ENCODE data around the gene ALG2.
A peak's percentile ranks its signal among the peaks of the same experiment; 100 is the strongest.

Gene ALG2

DNA sequence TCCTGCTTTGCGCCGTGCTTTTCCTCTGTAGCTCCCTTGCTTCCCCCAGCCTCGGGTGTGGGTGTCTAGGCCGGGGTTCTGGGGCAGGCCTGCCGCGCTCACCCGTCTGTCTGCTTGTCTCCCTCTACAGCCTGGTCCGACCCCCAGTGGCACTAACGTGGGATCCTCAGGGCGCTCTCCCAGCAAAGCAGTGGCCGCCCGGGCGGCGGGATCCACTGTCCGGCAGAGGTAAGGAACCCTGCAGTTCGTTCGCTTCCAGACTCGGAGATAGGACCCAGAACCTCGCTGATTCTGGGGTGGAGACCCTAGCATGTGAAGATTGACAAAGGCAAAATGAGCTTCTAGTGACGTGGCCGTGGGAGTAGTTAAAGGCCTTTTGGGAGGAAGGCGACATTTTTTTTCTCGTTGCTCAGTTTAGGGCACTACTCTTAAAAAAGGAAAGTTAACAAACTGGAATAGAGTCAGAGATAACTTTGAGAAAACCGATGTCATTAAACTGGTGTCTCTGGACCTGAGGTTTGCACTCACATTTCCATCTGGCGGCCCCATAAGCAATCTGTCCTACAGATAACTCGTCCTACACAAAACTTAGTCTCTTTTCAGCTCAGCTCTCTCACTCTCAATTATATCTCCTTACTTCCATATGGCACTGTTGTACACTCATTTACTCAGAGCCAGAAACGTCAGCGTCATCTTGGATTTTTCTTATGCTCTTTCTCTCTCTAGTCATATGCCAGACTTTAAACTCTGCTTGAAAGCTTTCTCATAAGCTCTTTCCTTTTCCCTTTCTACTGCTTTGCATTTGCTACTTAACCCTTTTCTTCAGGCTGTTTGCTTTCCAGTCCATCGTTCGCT, 901 bp upstream of the ALG2 start:
- Histone ChIP-seq H3K9me3 (no peaks in the 10 kb centered on the region), H3K27me3 (no peaks in the 10 kb centered on the region), H3K4me1 (no peaks in the 10 kb centered on the region), H3K4me3 (ENCODE audit: low read depth, low read length) (peak overlapping the region; percentile 94), H3K36me3 (peaks cover 19% of the 10 kb centered on the region)
- TF ChIP-seq, protein P1, sequence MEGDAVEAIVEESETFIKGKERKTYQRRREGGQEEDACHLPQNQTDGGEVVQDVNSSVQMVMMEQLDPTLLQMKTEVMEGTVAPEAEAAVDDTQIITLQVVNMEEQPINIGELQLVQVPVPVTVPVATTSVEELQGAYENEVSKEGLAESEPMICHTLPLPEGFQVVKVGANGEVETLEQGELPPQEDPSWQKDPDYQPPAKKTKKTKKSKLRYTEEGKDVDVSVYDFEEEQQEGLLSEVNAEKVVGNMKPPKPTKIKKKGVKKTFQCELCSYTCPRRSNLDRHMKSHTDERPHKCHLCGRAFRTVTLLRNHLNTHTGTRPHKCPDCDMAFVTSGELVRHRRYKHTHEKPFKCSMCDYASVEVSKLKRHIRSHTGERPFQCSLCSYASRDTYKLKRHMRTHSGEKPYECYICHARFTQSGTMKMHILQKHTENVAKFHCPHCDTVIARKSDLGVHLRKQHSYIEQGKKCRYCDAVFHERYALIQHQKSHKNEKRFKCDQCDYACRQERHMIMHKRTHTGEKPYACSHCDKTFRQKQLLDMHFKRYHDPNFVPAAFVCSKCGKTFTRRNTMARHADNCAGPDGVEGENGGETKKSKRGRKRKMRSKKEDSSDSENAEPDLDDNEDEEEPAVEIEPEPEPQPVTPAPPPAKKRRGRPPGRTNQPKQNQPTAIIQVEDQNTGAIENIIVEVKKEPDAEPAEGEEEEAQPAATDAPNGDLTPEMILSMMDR (IDR thresholded peaks at IDR 0.05; ENCODE audit: low read depth, low read length) = no peak
- no peak for DNase-seq

- Histone ChIP-seq H3K27me3 (no peaks in the 10 kb centered on the region), H3K4me1 (no peaks in the 10 kb centered on the region), H3K36me3 (peaks cover 19% of the 10 kb centered on the region), H3K4me3 (ENCODE audit: low read depth, low read length) (peak overlapping the region; percentile 94), H3K9me3 (no peaks in the 10 kb centered on the region)
- TF ChIP-seq, protein P1 (IDR thresholded peaks at IDR 0.05; ENCODE audit: low read depth, low read length) = no peak
- DNase-seq = no peak
These were observed 499 bp downstream of the ALG2 start for GRCh38 chr9:99221266-99221620.

DNA sequence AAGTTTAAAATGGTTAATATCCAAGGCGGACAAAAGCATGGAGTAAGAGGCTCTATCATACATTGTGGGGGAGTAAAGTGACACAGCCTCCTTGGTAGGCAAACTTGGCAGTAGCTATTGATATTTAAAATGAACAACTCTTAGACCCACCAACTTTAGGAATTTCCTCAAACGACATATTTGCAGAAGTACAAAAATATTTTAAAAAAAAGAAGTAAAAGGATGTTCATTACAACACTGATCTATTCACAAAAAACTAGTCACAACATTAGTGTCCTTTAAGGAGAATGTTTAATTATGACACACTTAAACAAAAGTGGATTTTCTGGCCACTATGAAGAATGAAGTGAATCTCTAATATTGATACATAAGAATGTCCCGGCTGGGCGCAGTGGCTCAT, 1.7 kb downstream of the ALG2 start:
- Histone ChIP-seq H3K4me1 (no peaks in the 10 kb centered on the region), H3K9me3 (no peaks in the 10 kb centered on the region), H3K36me3 (peaks cover 25% of the 10 kb centered on the region), H3K27me3 (no peaks in the 10 kb centered on the region), H3K4me3 (ENCODE audit: low read depth, low read length) (no peak overlapping the region)
- TF ChIP-seq, protein P1 (IDR thresholded peaks at IDR 0.05; ENCODE audit: low read depth, low read length) = no peak
- DNase-seq = no peak

DNA sequence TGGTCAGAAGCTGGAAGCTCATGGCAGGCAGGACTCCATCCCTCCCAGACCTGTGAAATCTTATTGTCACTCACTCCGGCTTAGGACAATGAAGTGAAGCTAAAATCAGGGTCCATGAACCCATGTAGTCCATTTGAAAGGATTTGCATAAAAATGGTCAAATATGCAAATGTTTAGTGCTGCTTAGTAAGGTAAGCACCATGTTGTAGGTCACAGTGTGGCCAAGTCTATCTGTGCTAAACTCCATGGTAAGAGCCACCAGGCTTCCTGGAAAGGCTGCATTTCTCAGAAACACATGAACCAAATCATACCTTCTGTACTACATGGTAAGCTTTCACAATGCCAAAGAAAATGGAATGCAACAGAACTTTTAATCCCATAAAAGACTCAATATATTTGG, 5.7 kb downstream of the ALG2 start:
- TF ChIP-seq, protein P1 (IDR thresholded peaks at IDR 0.05; ENCODE audit: low read depth, low read length) = no peak
- H3K36me3 ChIP-seq = peaks cover 17% of the 10 kb centered on the region
- DNase-seq = no peak

GRCh38 chr9:99213197-99213596, 8.5 kb downstream of the ALG2 start:
- no peaks in the 10 kb centered on the region for H3K9me3 ChIP-seq
- H3K27me3 ChIP-seq = no peaks in the 10 kb centered on the region
- peaks cover 14% of the 10 kb centered on the region for H3K36me3 ChIP-seq
- TF ChIP-seq, protein P1 (IDR thresholded peaks at IDR 0.05; ENCODE audit: low read depth, low read length) = no peak
- no peak for DNase-seq
- no peak overlapping the region for H3K4me3 ChIP-seq (ENCODE audit: low read depth, low read length)
- no peaks in the 10 kb centered on the region for H3K4me1 ChIP-seq

More for the DNA sequence above, 5.7 kb downstream of the ALG2 start:
- H3K9me3 ChIP-seq = no peaks in the 10 kb centered on the region
- no peak overlapping the region for H3K4me3 ChIP-seq (ENCODE audit: low read depth, low read length)
- no peaks in the 10 kb centered on the region for H3K27me3 ChIP-seq
- no peaks in the 10 kb centered on the region for H3K4me1 ChIP-seq

- no peaks in the 10 kb centered on the region for H3K27me3 ChIP-seq
- no peak for DNase-seq
- H3K9me3 ChIP-seq = no peaks in the 10 kb centered on the region
- H3K4me1 ChIP-seq = no peaks in the 10 kb centered on the region
- TF ChIP-seq, protein P1 (IDR thresholded peaks at IDR 0.05; ENCODE audit: low read depth, low read length) = peak; percentile 9; the same call in 1 of the 2 replicates
- no peak overlapping the region for H3K4me3 ChIP-seq (ENCODE audit: low read depth, low read length)
- peaks cover 10% of the 10 kb centered on the region for H3K36me3 ChIP-seq
These were observed 10.0 kb downstream of the ALG2 start for GRCh38 chr9:99211746-99212145.

Measured in BE2C (cell line).